ENCODE measurements around the gene TRPM7.
"Not testable (repeated sequence)": the region's sequence is repeated elsewhere in the genome, so short reads cannot be mapped to it uniquely, and the experiment has no call there.

Gene TRPM7

GRCh38 chr15:50670115-50670514, 16.5 kb downstream of the TRPM7 start:
- DNase-seq (ENCODE audit: low spot score) = no peak
- no peak for FAIRE-seq

- FAIRE-seq (no peak), DNase-seq (ENCODE audit: low spot score) (no peak)
These were observed 17.0 kb downstream of the TRPM7 start for GRCh38 chr15:50669611-50670010.

- DNase-seq (ENCODE audit: low spot score) (no peak), FAIRE-seq (no peak)
These were observed 20.7 kb downstream of the TRPM7 start for GRCh38 chr15:50665938-50666337.

GRCh38 chr15:50655555-50655954, 31.0 kb downstream of the TRPM7 start:
- DNase-seq (ENCODE audit: low spot score) = no peak
- FAIRE-seq = no peak

- FAIRE-seq = no peak
- DNase-seq (ENCODE audit: low spot score) = no peak
These were observed 33.3 kb downstream of the TRPM7 start for GRCh38 chr15:50653156-50653743.

GRCh38 chr15:50652671-50653070, 33.9 kb downstream of the TRPM7 start:
- DNase-seq (ENCODE audit: low spot score) = no peak
- no peak for FAIRE-seq

- FAIRE-seq (no peak), DNase-seq (ENCODE audit: low spot score) (no peak)
These were observed 45.3 kb downstream of the TRPM7 start for GRCh38 chr15:50641318-50641717.

GRCh38 chr15:50636146-50636545, 50.5 kb downstream of the TRPM7 start:
- FAIRE-seq (no peak), DNase-seq (ENCODE audit: low spot score) (no peak)

- DNase-seq (ENCODE audit: low spot score) (no peak), FAIRE-seq (no peak)
These were observed 52.9 kb downstream of the TRPM7 start for GRCh38 chr15:50633653-50634052.

- FAIRE-seq = no peak
These were observed 58.2 kb downstream of the TRPM7 start for GRCh38 chr15:50628421-50628820.

GRCh38 chr15:50627351-50628055, 59.1 kb downstream of the TRPM7 start:
- FAIRE-seq = no peak
- DNase-seq (ENCODE audit: low spot score) = no peak

More at GRCh38 chr15:50628421-50628820, 58.2 kb downstream of the TRPM7 start:
- DNase-seq (ENCODE audit: low spot score) = no peak

- DNase-seq (ENCODE audit: low spot score) (no peak), FAIRE-seq (no peak)
These were observed 61.9 kb downstream of the TRPM7 start for GRCh38 chr15:50624616-50625168.

- not testable (repeated sequence) for FAIRE-seq
- DNase-seq (ENCODE audit: low spot score) = peak; percentile 12
These were observed 64.1 kb downstream of the TRPM7 start for GRCh38 chr15:50622361-50622943.

GRCh38 chr15:50616960-50617359, 69.6 kb downstream of the TRPM7 start:
- not testable (repeated sequence) for FAIRE-seq; DNase-seq (ENCODE audit: low spot score)

GRCh38 chr15:50616554-50616953, 70.0 kb downstream of the TRPM7 start:
- DNase-seq (ENCODE audit: low spot score); FAIRE-seq: not testable (repeated sequence)

GRCh38 chr15:50613600-50613999, 73.0 kb downstream of the TRPM7 start:
- FAIRE-seq (no peak), DNase-seq (ENCODE audit: low spot score) (no peak)

- DNase-seq (ENCODE audit: low spot score) (no peak), FAIRE-seq (no peak)
These were observed 79.5 kb downstream of the TRPM7 start for GRCh38 chr15:50607129-50607528.

GRCh38 chr15:50605462-50605861, 81.1 kb downstream of the TRPM7 start:
- DNase-seq (ENCODE audit: low spot score) = no peak
- FAIRE-seq = no peak

- DNase-seq (ENCODE audit: low spot score); FAIRE-seq: not testable (repeated sequence)
These were observed 84.6 kb downstream of the TRPM7 start for GRCh38 chr15:50602028-50602427.

- no peak for DNase-seq (ENCODE audit: low spot score)
- FAIRE-seq = no peak
These were observed 92.3 kb downstream of the TRPM7 start for GRCh38 chr15:50594311-50594710.

GRCh38 chr15:50593761-50594160, 92.8 kb downstream of the TRPM7 start:
- DNase-seq (ENCODE audit: low spot score) = no peak
- no peak for FAIRE-seq

GRCh38 chr15:50590288-50590687, 96.3 kb downstream of the TRPM7 start:
- DNase-seq (ENCODE audit: low spot score) (no peak), FAIRE-seq (no peak)
